ENCODE results near the gene PARPBP.

- TF ChIP-seq TARDBP (IDR thresholded peaks at IDR 0.05) (no peak), FOXK2 (IDR thresholded peaks at IDR 0.05) (no peak), SP1 (IDR thresholded peaks at IDR 0.05) (no peak), SUZ12 (IDR thresholded peaks at IDR 0.05) (no peak), BHLHE40 (IDR thresholded peaks at IDR 0.05; ENCODE audit: borderline replicate concordance) (no peak), ELF4 (IDR thresholded peaks at IDR 0.05) (no peak), CTBP1 (IDR thresholded peaks at IDR 0.05; ENCODE audit: borderline replicate concordance) (no peak), NFRKB (IDR thresholded peaks at IDR 0.05) (no peak), FOXA1 (IDR thresholded peaks at IDR 0.05) (no peak), PKNOX1 (IDR thresholded peaks at IDR 0.05) (no peak), ZNF384 (IDR thresholded peaks at IDR 0.05) (no peak), ARNT (IDR thresholded peaks at IDR 0.05) (no peak), FOXM1 (IDR thresholded peaks at IDR 0.05; ENCODE audit: borderline replicate concordance) (no peak)
Measured at GRCh38 chr12:102096855-102097254, 23.1 kb upstream of the PARPBP start.

All from HEK293T (cell line).